ENCODE results near the gene ICA1.
"Not testable (repeated sequence)": the region's sequence is repeated elsewhere in the genome, so short reads cannot be mapped to it uniquely, and the experiment has no call there.

The ICA1 gene

GRCh38 chr7:8261711-8262695, at the start of gene ICA1:
TSS of gene ICA1 (minus strand) at chr7:8262167. CDS start at chr7:8235926, 26,241 bp downstream.
- DNase-seq, result no peak

GRCh38 chr7:8310876-8311275, 48.9 kb upstream of the ICA1 start:
- DNase-seq, result no peak

DNA sequence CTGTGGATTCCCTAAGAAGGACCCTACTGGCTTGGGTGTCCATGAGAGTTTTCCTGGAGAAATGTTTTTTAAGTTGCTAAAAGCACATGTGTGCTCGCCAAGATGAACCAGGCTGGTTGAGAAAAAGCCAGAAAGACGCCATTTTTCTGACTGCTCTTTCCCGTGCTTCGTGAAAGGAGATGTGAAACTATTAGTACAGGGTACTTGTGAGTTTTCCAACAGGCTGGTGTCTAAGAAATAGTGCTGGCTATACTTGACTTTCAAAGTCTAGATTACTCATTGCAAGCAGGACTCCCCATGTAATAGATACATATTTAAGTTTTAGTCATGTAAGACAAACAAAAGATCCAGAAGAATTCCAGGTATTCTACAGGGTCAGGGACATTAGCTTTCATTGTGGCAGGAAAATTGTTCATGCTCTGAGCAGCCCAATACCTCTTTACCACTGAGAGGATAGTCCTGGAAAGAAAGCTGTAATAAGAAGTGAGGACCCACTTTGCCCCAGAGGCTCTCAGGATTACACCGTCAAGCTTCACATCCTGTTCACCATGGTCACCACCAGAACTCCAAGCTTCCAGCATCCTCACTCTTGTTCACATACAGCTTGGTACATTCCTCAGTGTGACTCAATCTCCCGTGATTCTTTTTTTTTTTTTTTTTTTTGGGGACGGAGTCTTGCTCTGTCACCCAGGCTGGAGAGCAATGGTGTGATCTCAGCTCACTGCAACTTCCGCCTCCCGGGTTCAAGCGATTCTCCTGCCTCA, 43.8 kb upstream of the ICA1 start:
- no peak for DNase-seq

GRCh38 chr7:8305104-8305503, 43.1 kb upstream of the ICA1 start:
- DNase-seq, result no peak

GRCh38 chr7:8303904-8304528, 42.0 kb upstream of the ICA1 start:
- DNase-seq, result no peak

- DNase-seq, result not testable (repeated sequence)
Measured at GRCh38 chr7:8297023-8297422, 35.1 kb upstream of the ICA1 start.

- no peak for DNase-seq
Measured at GRCh38 chr7:8296362-8296659, 34.3 kb upstream of the ICA1 start.

DNA sequence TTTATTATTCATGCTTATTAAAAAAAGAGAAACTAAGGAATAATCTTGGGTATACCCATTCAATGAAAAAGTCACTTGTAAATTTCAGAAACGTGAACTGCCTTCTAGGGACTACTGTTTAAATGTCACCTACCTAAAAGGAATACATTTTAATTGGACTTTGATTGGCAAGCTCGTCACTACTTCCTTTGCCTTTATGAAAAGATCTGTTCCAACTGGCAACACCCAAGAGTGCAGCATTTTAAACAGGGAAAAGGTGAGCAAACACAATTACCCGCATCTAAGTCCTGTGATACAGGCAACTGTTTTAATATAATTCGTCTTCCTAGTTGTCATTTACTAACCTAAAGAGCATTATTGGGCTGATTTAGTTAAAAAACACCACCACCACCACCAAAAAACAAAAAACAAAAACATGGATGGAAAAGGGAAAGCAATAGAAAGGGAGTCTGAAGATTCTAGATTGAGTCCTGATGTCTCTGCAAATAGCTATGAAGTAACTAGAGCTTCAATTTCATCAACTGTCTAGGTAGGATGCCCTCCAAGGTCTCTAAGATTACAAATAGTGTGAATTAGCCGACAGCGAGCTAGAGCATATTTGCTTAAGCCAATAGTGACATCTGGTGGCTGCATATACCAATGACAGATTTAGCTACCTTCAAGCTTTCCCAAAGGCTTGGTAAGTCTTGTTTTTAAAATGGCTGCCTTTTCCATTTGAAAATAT, 33.8 kb upstream of the ICA1 start:
- peak; percentile 34 for DNase-seq

GRCh38 chr7:8291397-8292141, 29.6 kb upstream of the ICA1 start:
- DNase-seq, result no peak

- no peak for DNase-seq
Measured at GRCh38 chr7:8290645-8291308, 28.8 kb upstream of the ICA1 start.

GRCh38 chr7:8286118-8286517, 24.2 kb upstream of the ICA1 start:
- DNase-seq, result no peak

DNA sequence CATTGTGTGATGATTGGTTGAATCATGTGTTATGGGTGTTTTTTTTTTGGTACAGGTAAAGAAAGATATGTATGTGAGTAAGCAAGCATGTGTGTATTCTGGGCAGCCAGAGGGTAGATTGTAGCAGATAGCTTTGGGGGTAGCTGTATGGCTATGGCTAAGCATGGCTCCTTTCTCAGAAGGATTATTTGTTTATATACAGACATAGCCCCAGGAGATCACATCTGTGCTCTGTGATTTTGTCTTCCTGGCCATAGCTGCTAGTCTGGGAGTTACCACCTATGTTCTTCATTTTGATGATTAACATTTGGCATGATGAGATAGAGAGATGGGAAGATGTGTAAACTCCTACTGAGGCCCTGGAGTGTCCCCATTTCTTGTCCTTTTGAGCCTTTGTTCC, 23.2 kb upstream of the ICA1 start:
- no peak for DNase-seq

GRCh38 chr7:8284606-8285005, 22.6 kb upstream of the ICA1 start:
- no peak for DNase-seq

DNA sequence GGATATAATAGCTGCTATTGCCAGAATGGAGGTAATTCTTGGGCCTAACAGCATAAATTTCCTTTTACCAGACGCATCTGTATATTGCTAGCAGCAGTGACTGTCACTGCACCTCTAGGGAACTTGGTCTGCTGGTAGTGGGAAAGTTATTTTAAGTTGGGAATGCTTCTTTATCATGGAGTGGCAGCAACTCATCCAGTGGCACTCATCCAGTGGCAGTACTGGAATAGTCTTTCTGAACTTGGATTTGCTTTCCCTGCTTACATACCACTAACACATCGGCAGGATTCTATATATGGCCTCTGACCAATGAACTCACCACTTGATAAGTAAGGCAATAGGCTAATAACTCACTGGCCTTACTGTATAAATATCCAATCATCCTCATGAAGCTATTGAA, 22.0 kb upstream of the ICA1 start:
- no peak for DNase-seq

DNA sequence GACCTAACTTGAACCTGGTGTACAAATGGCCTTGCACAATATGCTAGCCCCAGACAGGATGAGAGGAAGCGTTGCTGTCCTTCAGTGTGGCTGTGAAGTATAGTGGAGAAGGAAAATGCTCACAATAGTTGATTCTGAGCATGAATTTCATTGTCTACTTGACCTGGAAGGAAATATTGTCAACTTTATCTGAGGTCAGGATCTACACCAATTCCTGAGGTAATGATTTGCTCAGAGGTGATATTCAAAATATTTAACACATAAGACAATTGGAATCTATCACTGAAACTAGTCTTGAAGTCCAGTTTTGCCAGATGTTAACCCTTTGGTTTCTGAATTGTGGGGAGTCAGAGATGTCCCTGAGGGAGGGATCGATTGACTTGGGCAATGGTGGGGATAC, 20.9 kb upstream of the ICA1 start:
- no peak for DNase-seq

DNA sequence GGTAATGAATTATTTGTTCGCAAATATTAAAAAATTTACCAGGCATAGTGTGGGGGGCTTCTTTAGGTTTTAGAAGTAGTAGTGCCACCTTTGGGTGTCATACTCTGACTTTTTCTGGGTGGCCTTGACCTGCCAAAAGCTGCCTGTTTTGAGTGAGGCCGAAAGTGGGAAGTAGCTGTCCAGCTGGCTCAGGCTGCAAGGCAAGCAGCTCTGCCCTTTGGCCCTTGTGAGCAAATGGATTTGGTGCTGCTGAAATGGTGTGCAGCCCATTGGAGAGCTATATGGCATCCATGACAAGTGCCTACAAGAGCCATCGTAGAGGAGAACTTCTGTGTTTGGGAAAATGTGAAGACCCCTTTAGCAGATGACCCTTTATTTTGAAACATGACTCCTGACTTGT, 20.2 kb upstream of the ICA1 start:
- no peak for DNase-seq

GRCh38 chr7:8278183-8278582, 16.2 kb upstream of the ICA1 start:
- no peak for DNase-seq

GRCh38 chr7:8277394-8277982, 15.5 kb upstream of the ICA1 start:
- no peak for DNase-seq

DNA sequence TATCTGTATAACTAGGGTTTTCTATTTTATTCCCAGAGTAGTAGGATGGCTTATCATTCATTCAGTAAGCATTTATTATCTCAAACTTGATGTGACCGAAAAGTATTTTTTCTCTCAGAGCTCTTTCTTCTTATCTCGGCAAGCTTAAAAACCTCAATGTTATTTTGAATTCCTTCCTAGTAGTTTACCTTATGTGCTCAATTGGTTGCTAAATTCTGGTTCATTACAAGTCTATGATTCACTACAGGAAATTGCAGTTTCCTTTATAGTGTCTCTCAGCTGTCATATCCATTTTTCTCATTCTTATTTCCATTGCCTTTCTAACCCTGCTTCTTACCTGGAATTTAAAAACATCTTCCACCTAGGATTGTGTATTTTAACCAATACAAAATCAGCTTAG, 12.6 kb upstream of the ICA1 start:
- no peak for DNase-seq

- DNase-seq, result no peak
Measured at GRCh38 chr7:8271960-8272359, 10.0 kb upstream of the ICA1 start.

DNA sequence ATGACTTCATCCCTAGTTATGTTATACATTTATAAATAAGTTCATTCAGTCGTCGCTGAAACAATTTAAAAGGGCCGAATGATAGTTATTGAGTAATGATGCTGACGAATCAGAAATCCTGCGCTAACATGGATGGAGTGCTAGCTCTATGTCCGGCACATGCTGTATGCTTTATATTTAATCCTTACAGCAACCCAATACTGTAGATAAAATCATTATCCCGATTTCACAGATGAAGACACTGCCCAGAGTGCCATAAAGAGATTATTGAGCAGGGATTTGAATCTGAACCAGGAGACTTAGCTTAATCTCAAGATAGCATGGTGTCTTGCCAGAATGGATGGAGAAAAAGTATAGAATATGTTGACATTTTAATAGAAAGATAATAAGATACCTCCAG, 1.1 kb upstream of the ICA1 start:
- DNase-seq, result no peak
